Panc1 (cell line): ENCODE data around the gene ADORA2B. TPM values are rescaled to one million over a fixed set of nuclear protein-coding genes. Genes with fewer than 3 reads are reported as not detected.
"Not testable (repeated sequence)": the region's sequence is repeated elsewhere in the genome, so short reads cannot be mapped to it uniquely, and the experiment has no call there.

Source experiments
- ATAC-seq: fragments of 200-7000 bp; cut with Tn5 transposase; 2 replicates; pipeline ENCODE4 v1.9.1; 2020; ENCODE audit warnings: mild to moderate bottlenecking, moderate library complexity
- BruUV-seq: library from RNA; stranded (reverse); fragments of 400-500 nt; replicated peaks from 2 replicates; lab custom pipeline; 2021; lab: Mats Ljungman, UMichigan
- CTCF ChIA-PET: fragments of 300-600 bp; sonication (Branson Sonifier 250); formaldehyde crosslinking; loops from one replicate; lab custom pipeline; 2022; ENCODE audit warnings: antibody characterized with exemption; lab: Charles Lee
- POLR2A ChIA-PET: fragments of 300-600 bp; sonication (Branson Sonifier 250); formaldehyde crosslinking; loops from one replicate; lab custom pipeline; 2022; ENCODE audit warnings: antibody characterized with exemption; lab: Charles Lee
- DNase-seq: peaks from one replicate; pipeline ENCODE4 v3.0.0-alpha.2; 2010; ENCODE audit warnings: low read depth, low spot score
- H3K27ac ChIP-seq: 2 replicates; pipeline ENCODE4 v1.5.1; 2011; ENCODE audit warnings: mild to moderate bottlenecking, low read length, inconsistent platforms
- H3K27me3 ChIP-seq: fragments of 200-500 bp; sonication (Bioruptor generic); 2 replicates; pipeline ENCODE4 v1.6.0; 2014; ENCODE audit warnings: low read length, inconsistent platforms; ENCODE audit not compliant: control insufficient read depth, insufficient read depth
- H3K36me3 ChIP-seq: fragments of 200-500 bp; sonication (Bioruptor generic); 2 replicates; pipeline ENCODE4 v1.5.1; 2014; ENCODE audit warnings: inconsistent platforms, mild to moderate bottlenecking, low read length, moderate library complexity; ENCODE audit not compliant: control insufficient read depth, insufficient read depth
- H3K4me1 ChIP-seq: 2 replicates; pipeline ENCODE4 v1.5.1; 2011; ENCODE audit warnings: inconsistent platforms, mild to moderate bottlenecking, low read length, moderate library complexity; ENCODE audit not compliant: control insufficient read depth, insufficient read depth
- H3K4me3 ChIP-seq, 2 experiments: 2 replicates each; pipeline ENCODE4 v1.5.1; 2011 to 2012; ENCODE audit warnings: low read depth in 2 of 2, low read length in 2 of 2, mild to moderate bottlenecking in 2 of 2, inconsistent platforms in 1 of 2, moderate library complexity in 1 of 2
- H3K9me3 ChIP-seq: fragments of 200-500 bp; sonication (Bioruptor generic); 2 replicates; pipeline ENCODE4 v1.5.1; 2014; ENCODE audit warnings: low read depth, mild to moderate bottlenecking, inconsistent platforms, low read length, moderate library complexity; ENCODE audit not compliant: control insufficient read depth, insufficient read depth
- CTCF ChIP-seq: fragments of 450-650 bp; IDR thresholded peaks from 2 replicates; pipeline ENCODE4 v1.5.1; 2017; ENCODE audit warnings: mild to moderate bottlenecking
- POLR2AphosphoS5 ChIP-seq: IDR thresholded peaks from 2 replicates; pipeline ENCODE4 v1.6.1; 2012; ENCODE audit warnings: mild to moderate bottlenecking, low read depth, low read length, moderate library complexity
- REST ChIP-seq, 2 experiments: IDR thresholded peaks; 2 replicates each; pipeline ENCODE4 v1.6.1; 2011 to 2012; ENCODE audit warnings: low read depth in 2 of 2, control low read depth in 1 of 2, low read length in 1 of 2, mild to moderate bottlenecking in 1 of 2, moderate library complexity in 1 of 2; ENCODE audit not compliant: insufficient read depth in 1 of 2
- SIN3A ChIP-seq: IDR thresholded peaks from 2 replicates; pipeline ENCODE4 v1.6.1; 2012; ENCODE audit warnings: low read depth, mild to moderate bottlenecking, low read length, moderate library complexity, borderline replicate concordance; ENCODE audit not compliant: insufficient read depth
- TCF7L2 ChIP-seq: IDR thresholded peaks from 2 replicates; pipeline ENCODE4 v1.6.1; 2011; ENCODE audit warnings: mild to moderate bottlenecking, low read depth, low read length, inconsistent platforms
- in situ Hi-C: cut with HindIII; loops from 2 replicates; pipeline ENCODE4 v1.10.0; 2016; ENCODE audit warnings: low sequenced_read_pairs, low pct_unique_long_range_greater_than_20kb
- intact Hi-C: fragments of 100-400 bp; cut with micrococcal nuclease; formaldehyde crosslinking; loops from one replicate; pipeline ENCODE4 v1.10.0; 2022; ENCODE audit not compliant: unreplicated experiment
- total RNA-seq: library from RNA; stranded (reverse); gene quantifications from one replicate; pipeline ENCODE4 v1.2.1, GENCODE V29; 2021; ENCODE audit not compliant: unreplicated experiment

The ADORA2B gene
- total RNA-seq, 1 experiment from 2014 or later = 42.7 TPM

GRCh38 chr17:15977894-15978293, 33.0 kb downstream of the ADORA2B start:
- in situ Hi-C loops (no loop called here), intact Hi-C loops (no loop called here)
- ATAC-seq (no peak), DNase-seq (no peak)
- ChIA-PET CTCF (no interaction called here), POLR2A (no interaction called here)
- BruUV-seq = no TSS peak
- Histone ChIP-seq H3K36me3 (peaks cover 2% of the 10 kb centered on the region; the same call in 1 of the 2 replicates), H3K9me3 (no peaks in the 10 kb centered on the region), H3K27ac (no peak overlapping the region), H3K4me1 (peaks cover 30% of the 10 kb centered on the region), H3K4me3 (no peak overlapping the region), H3K27me3 (no peaks in the 10 kb centered on the region)
- TF ChIP-seq REST (IDR thresholded peaks at IDR 0.05; ENCODE audit: insufficient read depth in 1 of 2, low read depth in 2 of 2, low read length in 1 of 2) (no peak), CTCF (no peak; the same call in 1 of the 2 replicates), POLR2AphosphoS5 (no peak), TCF7L2 (no peak), SIN3A (no peak)

GRCh38 chr17:15978606-15979005, 33.7 kb downstream of the ADORA2B start:
- ChIA-PET POLR2A (no interaction called here), CTCF (interaction anchor here (0.7 kb wide), 1 partner anchor 32 kb away, joined by 4 read pairs; no protein-coding TSS in a partner anchor)
- H3K27me3 ChIP-seq = no peaks in the 10 kb centered on the region
- H3K4me3 ChIP-seq = no peak overlapping the region
- intact Hi-C loops (no loop called here), in situ Hi-C loops (no loop called here)
- peaks cover 2% of the 10 kb centered on the region; the same call in 1 of the 2 replicates for H3K36me3 ChIP-seq
- DNase-seq (no peak), ATAC-seq (no peak)
- no peak overlapping the region for H3K27ac ChIP-seq
- TF ChIP-seq REST (IDR thresholded peaks at IDR 0.05; ENCODE audit: insufficient read depth in 1 of 2, low read depth in 2 of 2, low read length in 1 of 2) = no peak
- TF ChIP-seq CTCF = no peak
- TF ChIP-seq POLR2AphosphoS5 = no peak
- TF ChIP-seq TCF7L2 = no peak
- TF ChIP-seq SIN3A = no peak
- H3K4me1 ChIP-seq = peaks cover 23% of the 10 kb centered on the region
- no peaks in the 10 kb centered on the region for H3K9me3 ChIP-seq
- BruUV-seq = no TSS peak

- in situ Hi-C loops, intact Hi-C loops, H3K27ac ChIP-seq, POLR2A ChIA-PET, H3K27me3 ChIP-seq, H3K9me3 ChIP-seq, BruUV-seq, H3K36me3 ChIP-seq, ATAC-seq, H3K4me3 ChIP-seq, DNase-seq: not testable (repeated sequence)
- CTCF ChIA-PET = interaction anchor here (0.7 kb wide), 1 partner anchor 32 kb away, joined by 4 read pairs; no protein-coding TSS in a partner anchor
- peaks cover 22% of the 10 kb centered on the region for H3K4me1 ChIP-seq
Measured at GRCh38 chr17:15979013-15979412, 34.1 kb downstream of the ADORA2B start.
